Fibroblast of skin of abdomen (primary cell): Measurements from ENCODE around the gene ST3GAL3.

Source experiments
- DNase-seq: peaks from one replicate; pipeline ENCODE4 v3.0.0-alpha.2; 2013

Gene ST3GAL3

GRCh38 chr1:43789604-43790550 is 82.5 kb downstream of the ST3GAL3 start:
- DNase-seq, result no peak

DNA sequence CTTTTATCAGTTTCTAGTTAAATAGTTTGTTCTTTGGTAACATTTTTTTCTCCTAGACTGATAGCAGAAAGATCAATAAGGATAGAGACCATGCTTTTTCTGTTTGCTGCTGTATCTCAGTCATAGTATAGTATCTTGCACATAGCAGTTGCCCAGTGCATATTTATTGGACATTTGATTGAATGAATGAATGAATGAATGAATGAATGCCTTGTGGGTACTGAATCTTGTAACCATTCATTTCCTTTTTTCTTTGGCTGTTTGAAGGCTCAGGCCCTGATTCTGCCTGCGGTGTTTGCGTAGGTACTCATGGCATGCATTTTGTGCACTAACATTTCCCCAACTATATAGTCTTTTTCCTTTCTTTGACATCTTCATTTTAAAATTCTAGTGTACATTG is 83.9 kb downstream of the ST3GAL3 start:
- DNase-seq, result no peak

- DNase-seq, result peak; percentile 80
These were observed 88.8 kb downstream of the ST3GAL3 start for GRCh38 chr1:43796111-43796581.

DNA sequence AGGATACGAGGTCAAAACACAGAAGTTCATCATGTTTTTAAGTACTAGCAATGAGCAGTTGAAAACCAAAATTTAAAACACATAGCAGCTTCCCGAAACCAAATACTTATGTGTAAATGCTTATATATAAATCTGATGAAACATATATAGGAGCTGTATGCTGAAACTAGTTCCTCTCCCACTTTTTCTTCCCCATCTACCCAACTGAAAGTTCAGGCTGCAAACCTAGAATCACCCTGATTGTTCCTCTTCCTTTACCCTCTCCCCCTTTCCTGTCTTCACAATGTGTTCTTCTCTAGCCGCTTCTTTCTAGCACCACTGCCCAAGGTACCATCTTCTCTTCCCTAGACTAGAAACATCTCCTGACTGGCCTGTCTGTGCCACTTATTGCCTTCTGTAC is 90.6 kb downstream of the ST3GAL3 start:
- no peak for DNase-seq

DNA sequence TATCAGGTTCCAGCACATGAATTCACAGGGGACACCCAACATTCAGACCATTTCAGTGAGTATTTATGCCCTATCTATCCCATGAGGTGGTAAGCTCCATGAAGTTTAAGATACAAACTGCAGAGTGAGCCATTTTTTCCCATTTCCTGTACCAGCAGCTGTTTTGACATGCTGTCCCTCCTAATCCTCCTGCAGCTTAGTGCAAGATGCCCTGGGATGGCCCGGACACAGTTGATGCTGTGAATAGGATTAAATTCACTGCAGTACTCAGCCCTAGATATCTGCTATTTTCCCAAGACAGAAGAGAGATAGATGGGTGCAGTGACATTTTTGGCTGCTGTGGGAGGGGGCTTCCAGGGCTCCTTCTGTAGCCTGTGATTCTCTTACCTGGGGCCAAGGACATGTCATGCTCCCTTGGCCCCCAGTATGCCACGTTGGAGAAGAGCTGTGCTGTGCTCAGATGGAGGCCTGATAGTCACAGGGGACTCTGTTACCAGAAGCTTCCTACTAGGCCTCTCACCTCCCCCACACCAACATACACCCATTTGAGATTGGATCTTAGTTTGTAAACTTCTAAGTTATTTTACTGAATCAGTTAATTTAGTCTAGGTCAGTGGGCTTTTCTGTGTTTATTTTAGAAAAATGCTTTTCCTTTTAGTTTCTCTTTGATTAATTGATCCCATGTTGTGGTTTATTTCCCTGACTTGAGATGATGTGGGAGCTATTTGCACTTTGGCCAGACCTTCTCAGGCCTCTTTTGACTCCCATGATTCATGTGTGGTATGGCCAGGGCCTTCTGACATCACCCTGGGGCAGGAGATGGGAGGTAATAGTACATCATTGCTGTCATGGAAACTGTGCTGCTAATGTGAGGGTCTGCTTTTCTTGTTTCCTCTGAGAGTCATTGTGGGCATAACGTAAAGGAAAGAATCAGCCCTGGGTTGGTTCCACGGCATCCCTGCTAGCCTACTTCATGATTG is 92.6 kb downstream of the ST3GAL3 start:
- DNase-seq, result peak; percentile 83

DNA sequence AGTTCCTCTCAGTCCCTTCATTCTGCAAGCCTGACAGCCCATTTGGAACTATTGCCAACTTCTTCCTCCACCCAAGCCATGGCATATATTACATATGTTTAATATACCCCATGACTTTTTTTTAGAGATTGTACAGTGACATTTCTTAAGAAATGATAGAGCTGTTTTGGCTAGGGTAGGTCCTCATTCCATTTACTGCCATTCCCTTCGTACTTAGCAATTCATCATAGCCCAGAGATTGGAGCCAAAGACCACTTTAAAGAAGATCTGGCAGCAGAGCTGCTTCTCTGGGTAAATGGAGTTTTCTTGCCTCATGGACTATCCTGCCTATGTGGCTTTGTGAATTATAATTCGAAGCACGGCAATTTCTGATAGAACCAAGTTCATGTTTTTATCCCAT is 93.4 kb downstream of the ST3GAL3 start:
- DNase-seq, result no peak

DNA sequence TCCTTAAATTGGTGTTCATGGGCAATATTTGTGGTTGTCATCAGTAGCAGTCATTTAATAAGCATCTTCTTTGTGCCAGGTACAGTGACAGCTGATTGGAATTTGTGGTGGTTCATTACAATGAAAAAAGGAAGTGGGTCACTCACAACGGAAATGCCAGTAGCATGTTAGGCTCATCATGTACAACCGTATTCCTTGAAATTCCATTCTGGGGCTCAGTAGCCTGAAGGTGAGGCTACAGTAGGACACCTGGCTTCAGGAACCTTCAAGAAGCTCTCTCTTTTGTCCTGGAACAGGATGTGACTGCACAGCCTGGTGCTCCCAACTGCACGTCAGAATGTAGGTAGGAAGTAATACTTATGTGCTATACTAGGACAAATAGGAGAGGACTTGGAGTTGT is 93.9 kb downstream of the ST3GAL3 start:
- DNase-seq, result no peak

GRCh38 chr1:43802356-43802980 is 95.1 kb downstream of the ST3GAL3 start:
- peak; percentile 15 for DNase-seq

- no peak for DNase-seq
These were observed 95.8 kb downstream of the ST3GAL3 start for GRCh38 chr1:43803105-43803504.

DNA sequence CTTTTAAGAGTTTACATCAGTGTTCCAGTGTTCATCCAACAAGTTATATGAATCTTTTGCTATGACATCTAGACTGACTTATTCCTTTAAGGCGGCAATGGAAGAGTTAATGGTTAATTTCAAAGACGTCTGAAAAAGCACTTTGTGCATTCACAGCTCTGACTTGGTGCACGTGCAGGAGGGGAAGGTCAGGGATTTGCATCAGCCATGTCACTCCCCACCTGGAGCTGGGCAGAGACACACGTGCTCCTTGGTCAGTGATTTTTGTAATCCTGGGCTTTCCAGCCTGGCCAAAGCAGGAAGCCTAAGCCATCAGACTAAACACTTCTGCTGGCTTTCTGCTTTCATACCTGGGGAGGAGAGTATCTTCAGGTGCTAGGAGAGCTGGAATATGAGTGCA is 96.3 kb downstream of the ST3GAL3 start:
- no peak for DNase-seq

DNA sequence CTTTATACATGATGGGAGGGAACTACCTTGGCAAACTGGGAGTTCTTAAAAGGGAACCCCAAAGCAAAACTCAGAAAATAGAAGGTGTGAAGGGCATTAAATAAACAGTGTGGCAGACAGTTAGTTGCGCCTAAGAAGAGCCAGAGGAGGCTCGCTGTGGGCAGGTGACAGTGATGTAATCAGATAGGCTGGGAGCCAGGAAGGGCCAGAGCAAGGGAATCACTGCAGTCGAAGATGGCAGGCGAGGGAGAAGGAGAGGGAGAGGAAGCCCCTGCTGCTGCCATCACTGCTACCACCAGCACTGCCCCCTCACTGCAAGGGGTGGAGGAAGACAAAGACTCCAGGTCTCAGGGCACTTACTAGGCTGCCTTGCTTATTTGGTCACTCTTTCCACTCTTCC is 97.2 kb downstream of the ST3GAL3 start:
- no peak for DNase-seq

DNA sequence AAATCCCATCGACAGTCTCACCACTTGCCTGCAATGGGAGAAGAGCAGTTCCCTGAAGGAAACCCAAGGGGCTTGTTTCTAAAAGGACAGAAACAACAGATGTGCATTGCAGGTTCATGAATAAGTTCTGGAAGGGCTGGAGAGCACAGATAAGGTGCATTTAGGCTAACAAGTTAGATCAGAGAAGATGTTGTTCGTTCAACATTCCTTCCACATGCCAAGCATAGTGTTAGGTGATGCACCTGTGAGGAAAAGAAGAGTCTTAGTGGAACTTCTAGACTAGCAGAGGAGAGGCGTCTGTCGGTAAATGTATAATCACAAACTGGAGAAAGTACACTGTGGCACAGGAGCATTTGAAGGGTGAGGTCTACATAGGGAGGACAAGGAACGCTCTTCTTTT is 98.0 kb downstream of the ST3GAL3 start:
- DNase-seq, result no peak

DNA sequence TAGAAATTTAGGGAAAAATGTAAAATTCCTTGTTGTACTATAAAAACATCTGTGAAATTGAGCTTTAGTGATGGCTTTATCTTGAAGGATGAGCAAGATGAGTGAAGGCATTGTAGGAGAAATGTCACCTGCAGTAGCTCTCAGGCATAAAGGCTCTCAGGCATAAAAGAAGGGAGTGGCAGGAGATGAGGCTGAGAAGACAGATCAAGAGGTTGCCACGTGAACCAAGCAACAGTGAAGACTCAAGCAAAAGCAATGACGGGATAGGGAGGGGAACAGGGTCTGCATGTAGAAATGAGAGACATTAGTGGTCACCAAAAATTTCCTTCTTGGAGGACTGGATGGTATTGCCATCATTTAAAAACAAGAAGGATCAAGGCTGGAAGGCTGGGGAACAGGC is 98.8 kb downstream of the ST3GAL3 start:
- no peak for DNase-seq

GRCh38 chr1:43809097-43809673 is 101.8 kb downstream of the ST3GAL3 start:
- DNase-seq, result no peak

GRCh38 chr1:43812579-43812978 is 105.2 kb downstream of the ST3GAL3 start:
- no peak for DNase-seq

DNA sequence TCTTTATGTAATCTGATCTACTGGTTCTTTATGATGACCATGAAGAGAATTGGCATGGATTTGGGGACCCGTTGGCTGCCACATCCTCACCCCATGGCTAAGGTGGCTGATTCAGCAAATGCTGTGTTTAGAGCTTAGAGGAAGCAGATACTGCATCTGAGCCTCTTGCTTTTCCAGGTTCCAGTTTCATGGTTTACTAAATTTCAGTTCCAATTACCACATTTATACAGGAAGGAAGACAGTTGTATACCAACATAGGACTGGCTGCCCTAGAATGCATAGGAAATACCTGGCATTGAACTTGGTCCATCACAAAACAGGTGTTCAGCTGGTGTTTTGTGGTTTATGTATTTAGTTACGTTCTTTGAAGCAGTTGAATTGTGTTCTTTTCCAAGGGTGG is 107.1 kb downstream of the ST3GAL3 start:
- no peak for DNase-seq

DNA sequence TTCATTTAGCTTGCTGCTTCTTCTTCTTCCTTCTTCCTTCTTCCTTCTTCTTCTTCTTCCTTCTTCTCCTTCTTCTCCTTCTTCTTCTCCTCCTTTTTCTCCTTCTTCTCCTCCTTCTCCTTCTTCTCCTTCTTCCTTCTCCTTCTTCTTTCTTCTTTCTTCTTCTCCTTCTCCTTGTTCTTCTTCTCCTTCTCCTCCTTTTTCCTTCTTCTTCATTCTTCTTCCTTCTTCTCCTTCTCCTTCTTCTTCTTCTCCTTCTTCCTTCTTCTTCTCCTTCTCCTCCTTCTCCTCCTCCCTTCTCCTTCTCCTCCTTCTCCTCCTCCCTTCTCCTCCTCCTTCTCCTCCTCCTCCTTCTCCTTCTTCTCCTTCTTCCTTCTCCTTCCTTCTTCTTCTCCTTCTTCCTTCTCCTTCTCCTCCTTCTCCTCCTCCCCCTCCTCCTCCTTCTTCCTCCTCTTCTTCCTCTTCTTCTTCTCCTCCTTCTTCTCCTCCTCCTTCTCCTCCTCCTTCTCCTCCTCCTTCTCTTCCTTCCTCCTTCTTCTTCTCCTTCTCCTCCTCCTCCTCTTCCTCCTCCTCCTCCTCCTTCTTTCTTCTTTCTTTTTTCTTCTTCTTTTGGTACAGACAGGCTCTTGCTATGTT is 110.1 kb downstream of the ST3GAL3 start:
- DNase-seq, result no peak

GRCh38 chr1:43818691-43819090 is 111.4 kb downstream of the ST3GAL3 start:
- DNase-seq, result no peak

DNA sequence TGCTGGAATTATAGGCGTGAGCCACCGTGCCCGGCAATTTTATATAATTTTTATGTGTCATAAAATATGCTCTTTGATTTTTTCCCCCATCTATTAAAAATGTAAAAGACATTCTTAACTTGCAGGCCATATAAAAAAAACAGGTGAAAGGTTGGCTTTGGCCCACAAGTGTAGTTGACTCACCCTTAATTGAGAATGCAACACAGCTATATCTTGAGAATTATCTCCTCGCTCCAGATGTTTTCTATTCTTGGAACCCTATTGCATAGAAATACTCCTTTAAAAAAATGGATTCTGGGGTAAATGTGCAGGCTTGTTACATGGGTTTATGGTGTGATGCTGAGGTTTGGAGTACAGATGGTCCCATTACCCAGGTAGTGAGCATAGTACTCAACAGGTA is 112.0 kb downstream of the ST3GAL3 start:
- DNase-seq, result no peak

GRCh38 chr1:43821471-43821870 is 114.1 kb downstream of the ST3GAL3 start:
- DNase-seq, result no peak

- DNase-seq, result peak; percentile 95
These were observed 114.8 kb downstream of the ST3GAL3 start for GRCh38 chr1:43822040-43822690.
